Activated CD8-positive, alpha-beta memory T cell treated with anti-CD3 and anti-CD28 coated beads, Interleukin-2, amount 50 U/mL, for 1 hour (primary cell): Measurements from ENCODE around the gene IQSEC2.

Source experiments
- DNase-seq: peaks from one replicate; pipeline ENCODE4 v3.0.0-alpha.2; 2020; ENCODE audit errors: extremely low read depth

Gene IQSEC2

DNA sequence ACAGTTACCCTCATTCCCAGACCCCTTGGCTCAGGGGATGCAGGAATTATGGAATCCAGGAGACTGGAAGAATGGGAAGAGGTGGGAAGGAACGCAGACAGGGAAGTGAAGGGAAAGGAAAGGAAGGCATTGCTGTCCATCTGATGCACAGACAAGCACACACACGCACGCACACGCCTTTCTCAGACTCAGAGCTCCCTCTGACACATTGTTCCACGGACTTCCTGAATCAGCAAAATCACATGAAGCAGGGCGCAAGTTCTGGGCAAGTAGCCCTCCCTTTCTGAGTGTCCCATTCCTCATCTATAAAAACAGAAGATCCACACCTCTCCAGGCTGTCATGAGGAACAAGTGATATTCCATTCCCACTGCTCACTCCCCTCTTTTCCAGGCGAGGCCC lies 13.2 kb downstream of the IQSEC2 start:
- no peak for DNase-seq

DNA sequence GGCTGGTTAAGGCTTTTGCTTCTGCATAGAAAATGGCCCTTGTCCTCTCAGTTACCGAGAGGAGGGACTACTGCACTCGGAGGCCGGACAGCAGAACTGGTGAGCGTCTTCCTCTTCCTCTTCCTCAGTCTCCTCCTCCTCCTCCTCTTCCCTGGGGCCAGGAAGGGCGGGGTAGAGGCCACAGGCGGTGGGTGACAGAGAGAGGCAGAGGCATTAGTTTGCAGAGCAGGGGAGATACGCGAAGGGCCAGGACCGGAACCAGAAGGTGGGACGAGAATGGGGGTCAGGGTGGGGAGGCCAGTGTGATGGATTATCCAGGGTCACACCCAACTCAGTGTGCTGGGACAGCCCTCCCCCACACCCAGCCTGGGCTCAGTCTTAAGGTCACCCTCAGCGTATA lies 14.5 kb downstream of the IQSEC2 start:
- no peak for DNase-seq

GRCh38 chrX:53265771-53266574 lies 15.4 kb downstream of the IQSEC2 start:
- no peak for DNase-seq

DNA sequence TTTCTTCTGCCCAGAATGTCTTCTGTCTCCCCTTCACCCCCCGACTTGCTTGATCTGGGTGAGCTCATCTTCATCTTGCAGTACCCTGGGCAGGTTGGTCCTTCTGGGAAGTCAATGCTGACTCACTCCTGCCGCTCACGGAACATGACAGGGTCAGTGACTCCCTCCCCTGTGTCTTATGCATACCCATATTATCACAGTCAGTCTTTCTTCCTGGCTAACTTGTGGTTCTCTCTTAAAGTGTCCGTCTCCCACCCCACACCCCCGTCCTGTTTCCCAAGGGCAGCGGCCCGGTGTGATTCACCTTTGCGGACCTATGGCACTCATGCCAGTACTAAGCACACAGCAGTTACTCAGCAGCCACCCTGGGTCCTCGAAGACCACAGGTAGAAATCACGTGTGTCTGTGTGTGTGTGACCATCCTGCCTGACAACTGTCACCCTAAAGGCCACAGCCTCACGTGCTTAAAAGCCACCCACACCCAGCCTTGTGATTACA lies 17.7 kb downstream of the IQSEC2 start:
- DNase-seq, result no peak

DNA sequence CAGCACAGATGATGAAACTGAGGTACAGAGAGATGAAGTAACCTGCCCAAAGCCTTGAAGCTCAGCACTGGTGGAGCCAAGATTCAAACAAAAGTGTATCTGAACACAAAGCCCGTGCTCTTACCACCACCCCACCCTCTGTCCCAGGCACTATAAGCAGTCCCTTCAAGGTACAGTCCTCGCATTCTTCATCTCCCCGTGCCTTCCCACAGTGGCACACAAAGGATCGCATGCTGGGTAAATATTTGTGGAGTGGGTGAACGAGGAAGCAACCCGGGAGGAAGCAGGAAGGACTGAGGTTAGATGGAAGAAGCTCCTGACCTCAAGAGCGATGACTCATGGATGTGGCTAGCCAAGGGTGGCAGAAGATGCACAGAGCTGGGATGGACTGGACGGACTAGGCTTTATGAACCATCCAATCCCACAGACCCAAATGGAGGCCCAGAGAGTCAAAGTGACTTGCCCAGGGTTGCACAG lies 18.4 kb downstream of the IQSEC2 start:
- no peak for DNase-seq

DNA sequence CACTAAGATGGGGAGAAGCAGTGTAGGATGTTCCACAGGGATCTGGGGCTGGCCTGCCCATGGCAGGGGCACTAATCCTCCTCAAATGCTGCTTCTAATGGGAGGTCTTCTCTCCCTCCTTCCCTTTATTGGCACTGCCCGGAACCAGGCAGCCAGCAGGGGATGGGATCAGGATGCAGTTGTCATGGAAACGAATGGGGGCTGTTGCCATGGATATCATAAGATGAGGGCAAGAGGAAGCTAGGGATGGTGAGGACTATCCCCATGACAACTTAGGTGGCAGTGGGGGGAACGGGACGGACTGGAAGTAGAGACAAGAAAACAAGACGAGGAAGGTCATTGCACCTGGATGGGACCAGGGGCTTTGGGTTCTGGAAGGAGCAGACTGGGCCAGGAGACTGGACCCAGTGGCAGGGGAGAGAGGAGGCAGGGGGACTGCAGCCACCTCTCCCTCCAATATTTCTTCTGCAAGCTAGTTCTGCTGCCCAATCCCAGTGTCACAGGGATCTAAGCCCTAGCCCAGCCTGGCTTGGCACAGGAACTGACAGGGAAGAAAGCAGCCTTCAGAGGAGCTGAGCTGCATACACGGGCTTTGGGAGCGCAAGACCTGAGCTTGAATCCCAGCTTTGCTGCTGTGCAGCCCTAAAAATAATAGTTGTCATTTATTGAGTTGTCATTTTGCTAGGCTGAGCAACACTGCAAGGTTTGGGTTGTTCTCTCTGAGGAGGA lies 19.0 kb downstream of the IQSEC2 start:
- no peak for DNase-seq

GRCh38 chrX:53261355-53261972 lies 19.9 kb downstream of the IQSEC2 start:
- no peak for DNase-seq

GRCh38 chrX:53260836-53261235 lies 20.5 kb downstream of the IQSEC2 start:
- no peak for DNase-seq

- no peak for DNase-seq
These were observed 23.5 kb downstream of the IQSEC2 start for GRCh38 chrX:53257670-53258423.

DNA sequence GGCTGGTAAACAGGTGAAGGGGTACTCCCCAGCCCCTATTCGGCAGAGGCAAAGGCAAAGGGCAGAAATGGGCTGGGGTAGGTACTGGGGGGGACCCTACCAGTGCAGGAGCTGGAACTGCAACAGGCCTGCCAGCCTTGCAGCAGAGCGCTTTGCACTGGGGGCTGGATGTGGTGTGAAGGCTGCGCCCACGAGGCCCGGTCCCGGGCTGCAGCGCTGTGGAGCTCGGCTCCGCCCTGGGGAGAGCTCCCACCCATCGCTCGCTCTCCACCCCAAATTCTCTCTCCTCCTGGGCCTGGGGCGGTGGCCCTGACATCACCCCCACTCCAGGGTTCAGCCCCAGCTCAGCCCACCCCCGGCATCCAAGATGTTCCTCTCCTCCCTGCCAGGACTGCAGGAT lies 24.2 kb downstream of the IQSEC2 start:
- no peak for DNase-seq

- DNase-seq, result no peak
These were observed 24.8 kb downstream of the IQSEC2 start for GRCh38 chrX:53256446-53257041.

DNA sequence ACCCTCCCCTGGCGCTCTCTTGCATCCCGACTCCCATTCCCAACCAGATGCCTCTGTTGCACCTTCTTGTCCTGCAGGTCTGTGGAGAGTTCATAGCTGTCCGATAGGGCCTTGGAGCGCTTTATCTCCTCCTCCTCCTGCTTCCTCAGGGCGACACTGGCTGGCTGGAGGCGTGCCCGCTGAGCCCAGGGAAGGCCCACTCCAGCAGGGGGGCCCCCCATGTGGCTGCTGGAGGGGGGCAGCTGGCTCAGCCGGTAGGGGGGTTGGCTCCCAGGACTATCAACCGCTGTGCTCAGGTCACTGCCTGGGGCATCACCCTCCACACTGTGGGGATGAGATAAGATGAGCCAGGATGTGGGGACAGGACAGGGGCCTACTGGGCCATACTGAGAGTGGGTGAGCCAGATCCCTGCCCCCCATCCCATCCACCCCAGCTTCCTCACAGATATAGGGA lies 25.6 kb downstream of the IQSEC2 start:
- DNase-seq, result no peak

GRCh38 chrX:53254570-53255461 lies 26.6 kb downstream of the IQSEC2 start:
- no peak for DNase-seq

DNA sequence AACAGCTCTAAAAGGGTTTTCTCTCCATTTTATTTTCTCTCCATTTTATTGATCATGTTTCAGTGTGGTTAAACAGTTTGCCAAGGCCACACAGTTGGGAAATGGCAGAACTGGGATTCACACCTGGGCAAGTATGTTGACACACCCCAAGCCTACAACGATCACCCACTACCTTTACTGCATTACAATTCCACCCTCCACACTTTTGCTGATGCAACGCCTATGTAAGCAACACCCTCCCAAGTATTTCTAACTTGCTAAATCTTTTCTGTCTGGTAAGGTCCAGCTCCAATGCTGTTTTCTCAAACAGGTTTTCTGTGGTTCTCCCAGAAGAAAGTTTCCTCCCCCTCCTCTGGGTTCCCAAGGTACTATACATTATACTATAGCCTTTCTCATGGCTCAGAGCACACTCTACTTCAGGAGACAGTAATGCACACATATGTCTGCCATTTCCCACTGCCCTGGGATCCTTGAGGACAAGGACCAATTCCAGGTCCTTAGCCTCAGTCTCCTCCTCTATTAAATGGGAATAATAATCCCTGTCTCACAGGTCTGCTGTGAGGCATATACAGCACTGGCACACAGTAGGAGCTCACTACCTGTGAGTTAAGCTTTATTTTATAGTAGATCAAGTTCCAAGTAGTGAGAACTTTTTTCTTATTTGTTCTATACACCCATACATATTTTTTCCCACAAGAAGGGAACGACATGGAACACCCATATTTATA lies 27.9 kb downstream of the IQSEC2 start:
- DNase-seq, result no peak

- DNase-seq, result no peak
These were observed 30.1 kb downstream of the IQSEC2 start for GRCh38 chrX:53251307-53251706.

- DNase-seq, result no peak
These were observed 30.8 kb downstream of the IQSEC2 start for GRCh38 chrX:53250556-53250955.

DNA sequence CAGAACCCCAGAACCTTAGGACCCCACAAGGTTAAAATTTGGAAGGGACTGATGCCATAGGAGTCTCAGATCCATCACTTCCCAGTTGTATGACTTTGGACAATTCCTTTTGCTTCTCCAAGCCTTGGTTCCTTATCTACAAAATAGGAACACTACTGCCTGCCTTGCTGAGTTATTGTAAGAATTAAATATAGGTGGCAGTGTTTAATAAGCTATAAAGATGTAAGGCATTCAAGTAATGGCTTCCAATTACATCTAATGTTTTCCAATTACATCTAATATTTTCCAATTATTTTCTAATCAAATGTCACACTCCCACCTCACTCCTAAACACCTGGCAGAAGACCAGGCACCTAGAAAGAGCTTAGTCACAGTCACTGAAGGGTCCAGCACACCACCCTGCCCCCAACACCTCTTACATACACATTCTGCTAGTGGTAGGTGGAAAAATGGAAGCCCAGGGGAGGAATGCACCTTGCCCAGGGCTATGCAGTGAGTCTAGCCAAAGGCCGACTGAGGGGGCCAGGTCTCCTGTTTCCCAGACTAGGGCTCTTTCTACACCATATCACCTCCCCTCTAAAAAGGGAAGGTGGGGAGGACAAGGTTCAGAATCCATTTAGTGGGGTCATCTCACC lies 31.9 kb downstream of the IQSEC2 start:
- DNase-seq, result no peak

DNA sequence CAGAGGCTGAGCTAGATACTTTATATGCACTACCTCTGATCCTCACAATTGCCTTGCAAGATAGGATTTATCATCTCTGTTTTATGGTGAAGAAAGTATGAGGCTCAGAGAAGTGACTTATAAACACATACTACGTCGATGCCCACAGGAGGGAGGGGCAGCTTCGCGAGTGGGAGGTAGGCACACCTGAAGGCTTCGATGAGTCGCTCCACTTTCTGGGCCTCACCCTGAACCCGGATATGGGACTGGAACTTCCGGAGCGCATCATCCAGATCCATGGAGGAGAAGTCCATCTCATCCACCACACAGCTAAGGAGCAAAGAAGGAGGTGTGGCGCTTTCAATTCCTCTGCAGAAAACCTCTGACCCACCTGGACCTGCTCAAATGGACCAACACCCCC lies 33.5 kb downstream of the IQSEC2 start:
- no peak for DNase-seq

GRCh38 chrX:53246231-53246630 lies 35.2 kb downstream of the IQSEC2 start:
- DNase-seq, result no peak
